ENCODE measurements around the gene CCND1.
A peak's percentile ranks its signal among the peaks of the same experiment; 100 is the strongest.
"Not testable (repeated sequence)": the region's sequence is repeated elsewhere in the genome, so short reads cannot be mapped to it uniquely, and the experiment has no call there.

The CCND1 gene

DNA sequence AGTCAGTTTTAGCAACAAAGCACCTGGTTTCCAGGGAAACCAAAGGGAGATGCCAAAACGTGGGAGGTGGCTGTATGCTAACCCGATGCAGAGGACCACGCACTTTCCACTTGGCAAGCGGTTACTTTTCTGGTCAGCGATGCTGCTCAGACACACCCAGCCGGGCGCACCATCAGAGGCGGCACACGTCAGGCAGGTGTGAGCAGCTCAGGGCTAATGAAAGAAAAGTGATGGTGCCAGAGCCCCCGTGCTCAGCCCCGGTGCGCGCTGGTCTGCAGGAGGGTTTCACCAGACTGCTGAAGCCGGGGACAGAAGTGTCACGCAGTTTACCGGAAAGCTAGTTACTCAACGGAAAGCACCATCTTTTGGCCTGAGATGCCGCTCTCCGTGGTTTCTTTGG lies 28.5 kb downstream of the CCND1 start:
- DNase-seq: no peak

- DNase-seq: peak; percentile 83
Measured at GRCh38 chr11:69670158-69670845, 29.3 kb downstream of the CCND1 start.

GRCh38 chr11:69671734-69672465 lies 30.9 kb downstream of the CCND1 start:
- no peak for DNase-seq

DNA sequence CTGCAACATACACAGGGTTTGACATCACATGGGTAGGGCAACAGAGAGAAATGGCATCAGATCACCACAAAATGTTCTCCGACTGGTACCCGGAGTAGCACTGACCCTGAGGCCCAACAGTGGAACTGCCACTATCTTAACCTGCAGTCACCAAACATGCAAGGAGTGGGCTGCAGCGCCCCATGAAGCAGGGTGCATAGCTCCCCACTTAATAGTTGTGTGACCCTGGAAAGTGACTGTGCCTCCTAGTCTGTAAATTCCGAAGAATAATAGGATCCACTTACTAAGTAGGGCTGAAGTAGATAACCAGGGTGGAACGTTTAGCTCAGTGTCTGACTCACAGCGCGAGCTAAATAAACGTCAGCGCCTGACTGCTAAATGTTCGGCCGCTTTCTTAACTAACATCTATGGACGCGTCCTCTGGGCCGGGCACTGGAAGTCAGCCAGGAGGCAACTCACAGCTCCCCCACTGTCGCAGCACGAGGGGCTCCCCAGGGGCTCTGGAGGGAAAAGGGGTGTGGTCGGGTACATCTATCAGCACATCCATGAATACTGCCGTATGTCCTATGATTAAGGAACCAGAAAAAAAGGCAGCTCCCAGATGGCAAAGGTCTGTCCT lies 33.4 kb downstream of the CCND1 start:
- no peak for DNase-seq

DNA sequence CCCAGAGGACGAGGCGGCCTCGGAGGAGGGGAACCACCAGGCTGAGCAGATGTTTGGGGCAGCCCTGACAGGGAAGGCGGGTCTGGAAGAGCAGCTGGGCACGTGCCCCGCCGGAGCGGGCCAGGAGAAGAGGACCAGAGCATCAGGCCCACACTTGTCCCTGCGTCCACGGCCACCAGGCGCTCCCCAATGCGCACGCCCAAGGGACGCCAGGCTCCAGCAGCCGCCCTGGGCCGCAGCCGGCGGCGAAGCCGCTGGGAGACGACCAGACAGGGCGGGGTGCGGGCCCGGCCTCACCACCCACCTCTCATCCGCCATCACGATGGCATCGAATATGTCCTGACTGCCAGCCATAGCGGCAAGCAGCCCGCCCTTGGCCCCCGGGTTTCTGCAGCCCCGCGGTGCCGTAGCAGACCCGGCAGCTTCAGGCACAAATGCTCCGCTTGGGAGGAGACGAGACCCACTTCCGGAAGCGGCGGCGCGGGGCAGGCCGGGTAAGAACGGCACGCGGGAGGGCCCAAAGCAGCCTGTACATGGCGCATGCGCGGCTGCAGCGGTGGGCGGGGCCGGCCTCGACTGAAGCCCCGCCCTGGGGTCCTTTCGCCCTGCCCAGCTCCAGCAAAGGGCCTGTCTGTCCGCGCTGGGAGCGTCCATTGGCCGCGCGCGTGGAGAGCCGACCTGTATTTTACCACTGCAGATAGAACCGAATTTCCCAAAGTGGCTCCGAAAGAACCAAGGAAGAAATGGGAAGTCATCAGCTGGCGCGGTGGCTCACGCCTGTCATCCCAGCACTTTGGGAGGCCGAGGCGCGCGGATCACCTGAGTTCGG lies 34.1 kb downstream of the CCND1 start, which contains the start of gene LTO1:
TSS of gene LTO1 (minus strand) at position 468 of the 829 bp plus-strand sequence. CDS start at position 354, 114 bp downstream.
- peak; percentile 99 for DNase-seq

- no peak for DNase-seq
Measured at GRCh38 chr11:69677749-69678148, 36.8 kb downstream of the CCND1 start.

- no peak for DNase-seq
Measured at GRCh38 chr11:69680688-69681087, 39.7 kb downstream of the CCND1 start.

- no peak for DNase-seq
Measured at GRCh38 chr11:69682221-69682620, 41.3 kb downstream of the CCND1 start.

GRCh38 chr11:69682681-69683326 lies 41.8 kb downstream of the CCND1 start:
- no peak for DNase-seq

- DNase-seq: no peak
Measured at GRCh38 chr11:69683764-69684333, 42.9 kb downstream of the CCND1 start.

- DNase-seq: no peak
Measured at GRCh38 chr11:69684651-69685050, 43.7 kb downstream of the CCND1 start.

GRCh38 chr11:69685348-69685747 lies 44.4 kb downstream of the CCND1 start:
- no peak for DNase-seq

GRCh38 chr11:69686452-69686851 lies 45.5 kb downstream of the CCND1 start:
- no peak for DNase-seq

GRCh38 chr11:69686856-69687255 lies 45.9 kb downstream of the CCND1 start:
- DNase-seq: no peak

- not testable (repeated sequence) for DNase-seq
Measured at GRCh38 chr11:69687969-69688771, 47.2 kb downstream of the CCND1 start.

DNA sequence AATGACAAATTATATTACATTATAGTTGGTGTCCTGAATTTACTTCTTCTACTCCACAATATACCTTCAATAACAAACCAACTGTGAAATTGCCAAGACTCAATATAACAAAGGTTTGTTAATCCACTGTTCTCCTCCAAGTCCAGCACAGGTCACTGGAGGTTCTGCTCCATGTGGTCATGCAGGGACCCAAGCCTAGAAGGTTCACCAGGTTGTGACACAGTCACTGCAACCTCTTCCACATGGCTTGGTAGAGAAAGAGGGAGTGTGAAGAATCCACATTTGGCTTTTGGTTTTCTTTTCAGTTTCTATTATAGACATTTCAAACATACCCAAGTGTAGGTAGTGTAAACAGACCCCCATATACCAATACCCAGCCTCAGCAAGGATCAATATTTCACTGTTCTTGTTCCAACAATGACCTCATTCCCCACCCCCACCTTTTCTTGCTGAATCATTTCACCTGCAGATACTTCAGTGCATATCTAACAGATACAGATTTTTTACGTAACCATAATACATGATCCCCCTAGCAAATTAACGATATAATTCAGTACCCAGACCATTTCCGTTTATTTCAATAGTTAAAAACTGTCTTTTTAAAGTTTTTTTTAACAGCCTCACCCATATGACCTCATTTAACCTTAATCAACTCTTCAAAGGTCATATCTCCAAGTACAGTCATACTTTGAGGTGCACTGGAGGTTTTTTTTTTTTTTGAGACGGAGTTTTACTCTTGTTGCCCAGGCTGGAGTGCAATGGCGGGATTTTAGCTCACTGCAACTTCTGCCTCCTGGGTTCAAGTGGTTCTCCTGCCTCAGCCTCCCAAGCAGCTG lies 48.7 kb downstream of the CCND1 start:
- DNase-seq: no peak

GRCh38 chr11:69691463-69691862 lies 50.5 kb downstream of the CCND1 start:
- DNase-seq: no peak

- DNase-seq: no peak
Measured at GRCh38 chr11:69692422-69692821, 51.5 kb downstream of the CCND1 start.

DNA sequence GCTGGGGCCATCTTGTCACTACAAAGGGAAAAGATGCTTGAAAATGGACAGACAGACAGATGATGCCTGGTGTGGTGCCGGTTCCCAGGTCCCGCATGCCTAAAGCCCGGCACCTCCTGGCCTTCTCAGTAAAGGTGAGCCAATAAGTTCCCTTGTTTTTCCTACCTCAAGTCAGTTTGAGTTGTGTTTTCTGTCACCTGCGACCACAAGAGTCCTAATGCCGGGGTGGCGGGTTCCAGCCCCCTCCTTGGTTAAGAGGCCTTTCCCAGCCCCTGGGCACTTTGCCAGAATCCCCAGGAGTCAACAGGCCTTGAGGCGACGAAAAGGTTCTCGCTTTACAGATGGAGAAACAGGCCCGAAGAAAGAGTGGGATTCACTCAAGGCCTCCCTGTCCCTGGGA lies 53.8 kb downstream of the CCND1 start:
- no peak for DNase-seq

GRCh38 chr11:69695581-69695980 lies 54.6 kb downstream of the CCND1 start:
- no peak for DNase-seq
